ENCODE measurements around the gene BMPER.

DNA sequence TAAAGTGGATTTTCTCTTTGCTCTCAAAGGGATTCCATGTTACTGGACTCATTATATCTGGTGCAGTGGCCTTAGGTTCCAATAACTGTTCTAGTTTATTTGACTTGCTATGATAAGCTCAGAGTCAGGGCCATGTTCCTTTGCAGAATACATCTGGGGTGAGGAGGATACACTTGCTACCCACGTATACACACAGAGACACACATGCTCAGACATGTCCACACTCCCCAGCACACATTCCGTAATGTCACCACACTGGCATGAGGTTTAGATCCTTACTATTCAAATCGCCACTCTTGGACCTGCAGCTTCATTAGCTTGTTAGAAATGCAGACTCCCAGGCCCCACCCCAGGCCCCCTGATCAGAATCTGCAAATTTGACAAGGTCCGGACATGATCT is 195.3 kb downstream of the BMPER start:
- TF ChIP-seq, protein P1, sequence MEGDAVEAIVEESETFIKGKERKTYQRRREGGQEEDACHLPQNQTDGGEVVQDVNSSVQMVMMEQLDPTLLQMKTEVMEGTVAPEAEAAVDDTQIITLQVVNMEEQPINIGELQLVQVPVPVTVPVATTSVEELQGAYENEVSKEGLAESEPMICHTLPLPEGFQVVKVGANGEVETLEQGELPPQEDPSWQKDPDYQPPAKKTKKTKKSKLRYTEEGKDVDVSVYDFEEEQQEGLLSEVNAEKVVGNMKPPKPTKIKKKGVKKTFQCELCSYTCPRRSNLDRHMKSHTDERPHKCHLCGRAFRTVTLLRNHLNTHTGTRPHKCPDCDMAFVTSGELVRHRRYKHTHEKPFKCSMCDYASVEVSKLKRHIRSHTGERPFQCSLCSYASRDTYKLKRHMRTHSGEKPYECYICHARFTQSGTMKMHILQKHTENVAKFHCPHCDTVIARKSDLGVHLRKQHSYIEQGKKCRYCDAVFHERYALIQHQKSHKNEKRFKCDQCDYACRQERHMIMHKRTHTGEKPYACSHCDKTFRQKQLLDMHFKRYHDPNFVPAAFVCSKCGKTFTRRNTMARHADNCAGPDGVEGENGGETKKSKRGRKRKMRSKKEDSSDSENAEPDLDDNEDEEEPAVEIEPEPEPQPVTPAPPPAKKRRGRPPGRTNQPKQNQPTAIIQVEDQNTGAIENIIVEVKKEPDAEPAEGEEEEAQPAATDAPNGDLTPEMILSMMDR (IDR thresholded peaks at IDR 0.05) = no peak
- TF ChIP-seq POLR2A (IDR thresholded peaks at IDR 0.05) = no peak

Data from tibial nerve (tissue), 3 donors.